Left kidney (tissue), 8 donors: Measurements from ENCODE around the gene ELAVL2. TPM values are rescaled to one million over a fixed set of nuclear protein-coding genes. Genes with fewer than 3 reads are reported as not detected.

Experiments
- DNase-seq: peaks from one replicate; pipeline ENCODE4 v3.0.0-alpha.2; 2013
- long read RNA-seq, 8 donors: transcript quantifications; one replicate each; lab custom pipeline, GENCODE V29; 2026
- polyA plus RNA-seq: library from polyadenylated mRNA; unstranded; fragments of 120-200 nt; gene quantifications from one replicate; pipeline ENCODE4 v1.2.1, GENCODE V29; 2013; ENCODE audit not compliant: insufficient read length

The ELAVL2 gene
- polyA plus RNA-seq, result 5.0 TPM
- long read RNA-seq, donor 1, result 0 reads
- long read RNA-seq, donor 2, result 0 reads
- long read RNA-seq, donor 3, result 0 reads
- long read RNA-seq, donor 4, result 0 reads
- long read RNA-seq, donor 5, result 0 reads
- long read RNA-seq, donor 6, result 0 reads
- long read RNA-seq, donor 7, result 0 reads
- long read RNA-seq, donor 8, result 0 reads

DNA sequence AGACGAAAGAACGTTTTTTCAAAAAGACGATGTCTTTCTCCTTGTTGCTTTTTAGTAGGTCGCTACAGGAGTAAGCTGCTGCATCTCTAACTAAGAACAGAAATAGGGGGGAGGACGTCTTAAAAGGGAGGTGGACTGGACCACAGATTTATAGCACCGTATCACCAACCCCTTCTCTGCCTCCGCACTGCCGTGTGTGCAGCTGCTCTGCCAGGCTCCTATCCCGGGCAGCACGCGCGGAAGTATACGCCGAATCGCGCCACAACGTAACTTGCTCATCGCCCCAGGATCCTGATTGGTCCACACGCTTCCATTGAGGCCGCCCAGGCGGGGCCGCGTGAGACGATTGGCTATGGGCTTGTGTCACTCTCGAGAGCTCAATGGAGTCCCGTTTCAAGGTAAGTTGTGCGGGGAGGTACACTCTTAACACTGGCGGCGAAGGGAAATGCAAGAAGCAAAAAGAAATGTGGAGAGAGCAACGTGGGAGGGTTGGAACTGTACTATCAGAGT is at the start of gene ELAVL2:
Gene ELAVL2 (minus strand): TSS at position 121 of the 510 bp plus-strand sequence. CDS start 64,006 bp downstream, outside the sequence.
- peak; percentile 97 for DNase-seq

DNA sequence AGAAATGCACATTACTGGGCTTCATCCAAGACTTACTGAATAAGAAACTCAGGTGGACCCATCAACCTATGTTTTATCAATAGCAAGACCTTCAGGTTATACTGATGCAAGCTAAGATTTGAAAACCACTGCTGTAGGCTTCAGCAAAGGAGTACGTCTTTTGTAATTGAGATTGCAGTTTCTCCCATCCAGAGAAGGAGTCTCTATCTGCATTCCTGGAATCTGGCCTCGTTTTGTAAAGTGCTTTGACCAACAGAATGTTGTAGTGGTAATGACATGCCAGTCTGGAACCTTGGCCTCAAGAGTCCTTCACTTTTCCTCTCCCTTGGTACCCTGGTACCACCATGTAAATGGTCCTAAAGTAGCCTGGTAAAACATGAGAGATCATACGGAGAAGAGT is 32.2 kb upstream of the ELAVL2 start:
- DNase-seq, result no peak

DNA sequence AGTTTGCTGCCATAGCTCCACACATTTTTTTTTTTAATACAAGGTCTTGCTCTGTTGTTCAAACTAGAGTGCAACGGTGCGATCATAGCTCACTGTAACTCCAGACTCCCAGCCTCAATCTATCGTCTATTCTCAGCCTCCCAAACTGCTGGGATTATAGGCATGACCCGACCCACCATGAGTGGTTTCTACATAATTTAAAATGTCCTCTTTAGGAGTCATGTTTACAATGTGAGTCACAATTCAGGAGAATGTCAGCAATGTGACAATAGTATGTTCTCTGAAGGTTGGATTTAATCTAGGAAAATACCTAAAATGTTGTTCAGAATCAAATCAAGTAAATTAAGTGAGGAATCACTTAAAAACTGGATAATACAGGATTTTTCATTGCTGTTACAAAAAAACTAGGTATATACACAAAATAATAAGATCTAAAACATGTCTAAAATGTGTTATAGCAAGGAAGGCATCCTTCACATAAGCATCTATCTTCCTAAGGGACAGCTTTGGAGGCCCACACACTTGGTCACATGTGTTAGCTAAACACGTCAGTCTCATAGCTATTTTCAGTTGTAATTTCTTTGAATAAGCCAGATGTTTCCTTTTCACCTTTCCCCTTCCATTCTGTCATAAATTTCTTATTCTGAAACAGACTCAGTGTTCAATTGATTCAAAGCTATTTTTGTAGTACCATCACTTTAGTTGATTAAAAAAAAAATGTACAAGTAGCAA is 30.0 kb upstream of the ELAVL2 start:
- no peak for DNase-seq

DNA sequence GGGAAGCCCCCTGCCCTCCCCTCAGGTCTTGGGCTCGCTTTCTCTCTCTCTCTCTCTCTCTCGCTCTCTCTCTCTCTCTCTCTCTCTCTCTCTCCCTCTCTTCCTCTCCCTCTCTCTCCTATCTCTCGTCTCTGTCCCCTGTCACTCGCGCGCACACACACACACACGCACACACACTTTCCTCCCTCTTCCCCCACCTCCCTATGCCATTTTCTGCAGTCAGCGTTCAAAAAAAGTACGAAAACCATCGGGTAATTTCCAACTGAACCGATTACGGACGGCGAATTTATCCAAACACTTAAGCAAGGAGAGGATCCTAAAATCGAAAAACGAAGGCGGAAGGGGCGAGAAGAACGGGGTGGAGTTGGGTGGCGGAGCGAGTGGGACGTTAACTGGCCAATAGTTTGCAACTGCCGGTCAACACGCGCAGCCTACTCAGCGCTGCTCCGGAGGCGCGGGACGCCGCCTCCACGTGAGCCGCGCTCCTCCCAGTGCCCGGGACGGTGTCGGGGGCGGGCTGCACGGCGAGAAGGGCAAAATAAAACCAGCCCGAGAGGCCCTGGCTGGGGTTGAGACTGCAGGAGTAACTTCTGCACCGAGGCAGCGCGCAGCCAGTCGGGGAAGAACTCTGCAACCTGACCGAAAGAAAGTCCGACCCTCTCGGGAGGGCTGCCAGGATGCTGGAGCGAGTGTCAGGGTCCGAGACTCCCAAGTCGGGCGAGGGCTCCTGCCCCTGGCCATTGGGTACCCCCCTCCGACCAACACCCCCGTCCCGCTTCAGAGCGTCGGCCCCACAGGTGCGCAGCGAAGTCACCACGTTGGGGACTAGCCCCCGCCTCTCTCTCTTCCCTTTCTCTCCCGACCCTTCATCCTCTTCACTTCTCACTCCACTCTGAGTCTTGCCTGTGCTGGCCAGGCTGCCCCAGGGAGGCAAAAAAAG is 24.9 kb upstream of the ELAVL2 start:
- DNase-seq, result peak; percentile 55

DNA sequence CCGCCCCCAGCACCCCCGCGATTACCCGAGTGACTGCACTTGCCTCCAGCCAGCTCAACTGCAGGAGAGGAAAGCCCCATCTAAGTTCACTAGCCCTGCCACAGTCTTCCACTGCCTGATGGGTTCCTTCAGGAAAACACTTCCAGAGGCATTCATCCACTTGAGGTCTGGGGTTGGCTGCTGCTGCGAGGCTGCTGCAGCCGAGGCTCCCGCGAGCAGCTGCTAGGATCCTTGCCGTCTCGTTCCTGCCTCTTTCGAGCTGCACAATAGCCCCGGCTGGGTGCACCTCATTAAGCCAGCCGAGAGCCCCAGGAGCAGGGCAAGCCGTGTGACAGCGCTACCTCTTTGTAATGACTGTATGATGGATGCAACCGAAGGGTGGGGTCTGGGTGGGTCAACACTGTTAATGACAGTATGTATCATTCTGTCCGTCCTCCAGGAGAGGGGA is 24.2 kb upstream of the ELAVL2 start:
- no peak for DNase-seq

DNA sequence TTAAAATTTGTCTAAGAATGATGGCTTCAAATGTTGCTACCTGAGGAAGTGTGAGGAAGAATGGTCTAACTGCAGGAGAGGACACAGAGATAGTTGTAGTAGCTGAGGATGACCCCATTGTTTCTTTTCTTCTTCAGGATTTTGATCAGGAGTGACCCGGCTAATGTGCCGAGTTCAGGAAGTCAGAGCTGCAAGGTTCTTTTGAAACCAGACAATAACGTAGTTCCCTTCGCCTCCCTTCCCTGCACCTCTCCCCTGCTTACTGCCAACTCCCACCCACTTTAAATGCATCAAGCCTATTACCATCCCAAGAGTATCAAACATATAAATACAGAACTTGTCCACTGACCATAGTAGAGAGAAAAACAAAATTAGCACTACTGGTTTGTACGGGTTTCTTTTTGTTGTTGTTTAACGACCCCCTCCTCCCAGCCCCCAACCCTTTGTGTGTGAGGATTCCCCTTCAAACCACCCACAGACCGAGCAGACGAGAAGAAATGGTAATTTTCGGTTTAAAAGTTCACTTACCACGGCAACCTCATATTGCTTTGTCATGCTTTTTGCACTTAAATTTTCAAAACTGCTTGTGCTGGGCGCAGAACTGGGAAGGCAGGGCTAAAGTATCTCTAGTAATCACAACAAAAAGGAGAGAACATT is 23.5 kb upstream of the ELAVL2 start:
- no peak for DNase-seq

DNA sequence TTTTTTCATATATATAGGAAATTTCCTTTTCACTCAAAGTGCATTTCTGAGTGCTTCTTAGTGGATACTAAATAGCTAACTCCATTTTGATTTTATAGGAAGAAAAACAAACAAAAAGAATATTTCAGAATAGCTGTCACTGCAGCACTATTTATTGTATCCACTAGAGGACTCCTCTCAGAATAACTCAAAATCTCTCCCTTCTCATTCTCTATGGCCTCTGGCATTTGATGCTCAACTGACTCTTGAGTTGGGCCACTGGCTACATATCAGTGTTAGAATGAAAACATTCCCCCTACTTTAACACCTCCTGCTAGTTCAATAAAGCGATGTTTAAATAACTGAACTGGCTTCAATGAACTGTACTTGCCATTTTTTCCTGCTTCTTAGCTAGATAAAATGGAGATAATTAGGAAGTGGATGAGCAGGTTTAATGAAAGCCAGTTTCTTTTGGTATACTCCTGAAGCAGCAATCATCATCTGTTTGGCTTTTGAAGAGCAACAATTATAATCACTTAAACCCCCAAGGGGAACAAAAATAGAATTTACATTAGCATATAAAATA is 16.6 kb upstream of the ELAVL2 start:
- no peak for DNase-seq

DNA sequence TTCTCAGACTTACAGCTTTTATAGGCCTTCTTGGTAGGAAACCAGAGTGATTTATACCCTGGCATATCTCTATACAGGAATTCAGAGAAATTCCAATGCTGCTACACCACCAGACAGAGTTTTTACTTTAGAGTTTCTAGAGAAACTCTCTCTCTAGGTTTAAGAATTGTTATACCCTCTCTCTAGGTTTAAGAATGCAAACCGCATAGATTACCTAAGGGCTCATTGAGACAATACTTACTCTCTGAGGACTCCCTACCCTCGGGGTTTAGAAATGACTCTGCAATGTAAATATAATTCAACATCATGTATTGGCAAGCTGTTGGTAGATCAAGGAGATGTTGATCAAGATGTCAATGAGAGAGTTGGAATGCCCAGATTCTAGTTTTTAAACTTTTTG is 15.3 kb upstream of the ELAVL2 start:
- no peak for DNase-seq

DNA sequence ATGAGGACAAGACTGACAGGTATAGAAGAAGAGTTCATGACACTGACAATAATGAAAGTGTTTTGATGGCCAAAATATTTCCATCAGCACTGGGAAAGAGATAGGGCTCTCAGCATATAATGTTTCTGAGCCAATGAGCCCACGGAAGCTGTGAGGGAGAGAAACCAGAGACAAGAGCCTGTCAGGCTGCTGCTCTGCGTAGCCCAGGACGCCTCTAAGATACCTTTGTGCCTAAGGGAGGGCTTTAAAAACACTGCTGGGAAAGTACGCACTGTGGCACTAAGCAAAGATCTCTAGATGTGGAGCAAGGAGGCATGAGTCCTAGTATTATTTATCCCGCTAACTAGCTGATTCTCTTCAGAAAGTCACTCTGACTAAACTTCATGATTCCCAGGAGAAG is 11.0 kb upstream of the ELAVL2 start:
- no peak for DNase-seq

DNA sequence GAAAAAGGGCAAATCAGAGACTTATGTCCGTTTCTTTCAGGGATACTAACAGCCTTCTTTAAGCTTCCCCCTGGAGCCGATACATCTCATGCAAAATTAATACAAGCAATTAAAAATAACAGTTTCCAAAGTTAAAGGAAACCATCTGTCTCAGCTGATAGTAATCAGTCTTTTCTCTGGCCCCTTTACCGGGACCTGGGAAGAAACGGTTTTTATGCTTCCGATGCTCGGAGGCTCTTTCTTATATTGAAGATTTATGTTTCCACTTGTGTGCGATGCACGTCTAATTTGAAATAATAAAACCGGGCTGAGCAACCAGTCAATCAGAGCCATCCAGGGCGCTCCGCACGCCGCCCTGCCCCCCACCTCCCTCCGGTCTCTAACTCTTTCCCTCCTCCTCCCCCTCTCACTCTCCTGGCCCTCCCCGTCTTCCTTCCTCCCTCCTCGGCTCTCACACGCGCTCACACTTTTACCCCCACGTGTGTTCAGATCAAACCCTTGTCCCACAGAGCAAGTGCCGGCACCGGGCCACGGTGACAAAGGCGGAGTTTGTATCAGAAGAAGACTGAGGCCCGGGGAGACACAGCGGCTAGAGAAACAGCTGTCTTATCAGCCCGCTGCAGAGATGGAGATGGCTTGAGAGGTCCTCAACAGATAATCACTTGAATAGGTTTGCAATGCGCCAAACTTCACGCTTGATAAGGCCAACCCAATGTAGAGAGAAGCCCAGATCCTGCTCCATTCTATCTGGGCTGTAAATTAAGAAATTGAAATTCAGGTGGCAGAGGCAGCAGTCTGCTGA is 5.1 kb upstream of the ELAVL2 start:
- DNase-seq, result no peak

DNA sequence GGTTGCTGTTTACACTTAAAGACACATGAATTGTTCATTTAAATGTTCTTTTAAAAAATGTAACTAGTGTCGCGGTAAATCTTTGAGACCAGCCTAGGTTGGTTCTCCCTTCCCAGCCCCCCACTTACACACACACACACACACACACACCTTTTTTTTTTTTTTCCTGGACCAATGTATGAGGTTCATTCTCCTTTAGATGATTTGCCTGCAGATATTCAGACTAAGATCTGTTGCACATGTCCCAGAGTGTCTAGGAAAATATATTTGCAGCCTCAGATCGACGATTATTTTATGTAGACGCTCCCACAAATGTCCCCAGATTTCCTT is 4.4 kb upstream of the ELAVL2 start:
- no peak for DNase-seq

DNA sequence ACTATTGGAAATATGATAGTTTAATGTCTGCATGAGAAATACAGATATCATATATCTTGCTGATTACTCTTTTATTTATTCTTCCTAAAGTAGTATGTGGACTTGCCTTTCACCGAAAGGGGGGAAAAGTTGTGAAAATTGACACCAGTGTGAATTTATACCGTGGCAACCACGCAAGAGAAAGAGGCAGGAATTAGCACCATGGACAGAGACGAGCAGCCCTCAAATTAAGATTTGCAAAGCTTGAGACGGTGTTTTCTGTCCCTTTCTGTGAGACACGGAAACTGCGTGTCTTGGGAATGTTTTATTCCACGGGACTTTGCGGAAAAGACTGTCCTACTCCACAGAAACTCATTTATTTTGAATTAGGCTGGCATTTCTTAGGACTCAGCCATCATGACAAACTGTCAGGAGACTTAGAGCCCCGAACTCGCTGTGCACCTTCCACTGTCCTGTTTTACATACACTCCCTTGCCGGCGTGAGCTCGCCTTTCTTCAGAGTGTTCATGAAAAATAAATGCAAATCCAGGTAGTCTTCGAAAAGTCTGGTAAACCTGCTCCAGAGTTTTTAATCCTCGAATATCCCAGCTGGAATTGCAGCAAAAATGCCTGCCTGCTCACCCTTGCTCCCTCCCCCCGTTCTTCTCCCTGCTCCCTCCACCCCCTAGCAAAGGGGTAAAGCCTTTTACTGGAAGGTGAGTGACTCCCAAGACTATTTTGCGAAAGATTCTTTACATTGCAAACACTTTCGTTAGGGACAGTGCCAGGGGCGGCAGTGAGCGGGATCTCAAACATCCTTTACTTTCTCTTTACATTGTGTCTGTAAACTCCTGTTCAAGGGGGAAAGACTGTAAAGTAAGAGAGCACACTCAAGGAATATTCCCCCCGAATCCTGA is 3.8 kb upstream of the ELAVL2 start:
- peak; percentile 82 for DNase-seq

DNA sequence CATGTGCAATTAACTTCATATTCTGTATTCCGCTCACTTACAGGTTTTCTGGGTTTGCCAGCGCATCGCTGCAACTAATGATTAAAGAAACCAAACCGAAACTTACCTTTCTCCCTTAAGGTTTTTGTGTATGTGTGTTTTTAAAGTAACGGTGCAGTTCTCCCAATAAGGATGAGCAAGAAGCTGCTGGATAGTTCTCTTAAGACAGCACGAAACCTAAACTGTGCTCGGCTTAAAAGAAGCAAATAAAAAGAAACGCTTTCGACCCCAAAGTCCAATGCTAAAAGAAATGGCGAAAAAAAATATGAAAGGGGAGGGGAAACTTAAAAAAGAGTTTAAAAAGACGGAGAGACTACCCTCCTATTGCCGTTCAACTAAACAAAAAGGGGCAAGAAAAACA is 340 bp downstream of the ELAVL2 start:
- no peak for DNase-seq

DNA sequence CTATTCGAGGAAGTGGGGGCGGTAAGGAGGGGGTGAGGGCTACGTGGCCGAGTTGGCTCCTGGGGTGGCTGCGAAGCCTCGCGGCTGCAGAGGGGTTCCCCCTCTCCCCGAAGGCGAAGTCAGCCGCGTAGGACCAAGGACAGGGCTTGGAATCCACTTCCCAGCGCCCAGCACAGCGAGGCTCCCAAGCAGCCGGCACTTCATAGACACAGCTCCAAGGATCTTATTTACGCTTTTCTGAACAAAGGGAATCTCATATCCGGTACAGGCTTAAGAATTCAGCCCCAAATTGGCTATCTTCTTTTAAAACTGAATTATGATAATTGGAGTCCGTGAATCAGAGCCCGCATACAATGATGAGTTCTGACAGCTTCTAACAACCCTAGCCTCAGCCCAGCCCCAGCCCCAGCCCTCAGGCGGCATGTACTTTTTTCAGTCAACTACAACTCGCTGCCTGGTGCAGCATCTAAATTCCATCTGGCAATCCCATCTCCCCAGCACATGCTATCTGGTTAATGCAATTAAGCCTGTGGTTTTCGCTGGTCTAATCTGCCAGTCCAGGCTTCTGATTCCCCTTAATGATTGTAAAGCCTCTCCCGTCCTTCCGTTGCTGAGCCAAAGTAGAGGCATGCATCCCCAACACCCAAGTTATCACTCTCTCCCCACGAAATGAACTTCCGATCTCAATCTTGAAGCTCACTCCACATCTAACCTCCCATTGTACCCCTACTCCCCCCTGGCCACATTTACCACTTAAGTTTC is 1.0 kb downstream of the ELAVL2 start:
- no peak for DNase-seq

DNA sequence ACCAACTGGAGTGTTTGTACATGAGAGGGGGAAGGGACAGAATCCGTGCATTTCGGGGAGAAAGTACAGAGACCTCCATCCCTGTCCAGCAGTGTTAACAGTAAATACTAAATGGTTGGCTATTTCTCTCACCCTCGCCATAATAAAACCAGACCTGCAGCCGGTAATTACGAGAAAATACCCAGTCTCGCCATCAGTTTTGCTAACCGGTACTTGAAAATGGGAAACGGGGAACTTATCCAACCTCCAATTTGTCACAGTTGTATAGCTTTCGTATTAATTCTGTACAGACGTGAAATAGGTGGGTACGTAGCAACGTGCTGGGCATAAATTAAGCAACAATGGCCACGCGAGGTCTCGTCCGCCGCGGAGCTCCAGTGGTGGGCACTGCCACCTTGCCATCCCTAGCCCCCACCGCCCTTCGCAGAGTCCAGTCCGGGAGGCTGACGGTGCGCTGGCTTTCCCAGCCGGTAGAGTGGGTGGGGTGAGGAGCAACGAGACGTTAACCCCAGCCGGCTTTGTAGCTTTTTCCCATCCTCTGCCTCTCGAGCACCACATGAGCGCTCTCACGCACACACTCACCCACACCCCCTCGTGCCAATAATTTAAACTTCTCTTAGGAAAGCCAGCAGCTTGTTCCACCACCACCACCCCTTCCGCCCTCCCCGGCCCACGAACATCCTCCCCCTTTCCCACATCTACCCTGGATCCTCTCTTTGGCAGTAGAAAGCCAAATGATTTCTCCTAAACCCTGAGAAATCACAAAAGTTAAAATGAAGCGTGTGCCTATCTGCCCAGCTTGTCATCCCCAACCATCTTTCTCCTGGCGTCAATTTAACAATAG is 1.8 kb downstream of the ELAVL2 start:
- no peak for DNase-seq

DNA sequence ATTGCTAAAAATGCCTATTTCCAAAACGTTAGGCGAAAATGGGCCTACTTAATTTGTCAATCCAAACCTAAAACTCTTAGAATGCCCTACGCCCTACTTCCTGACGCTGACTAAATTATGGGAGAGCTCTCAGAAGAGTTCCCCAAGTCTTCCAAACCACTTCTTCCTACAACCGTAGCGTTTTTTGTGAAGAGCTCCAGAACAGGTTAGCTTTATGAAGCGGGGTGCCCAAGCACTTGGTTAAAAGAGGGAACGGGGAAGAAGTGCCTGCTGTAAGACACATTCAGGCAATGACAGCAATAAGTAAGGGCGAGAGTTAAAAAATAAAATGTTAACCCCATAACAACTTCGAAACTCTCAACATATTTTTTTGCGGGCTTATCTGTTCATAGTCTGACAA is 2.8 kb downstream of the ELAVL2 start:
- DNase-seq, result no peak

DNA sequence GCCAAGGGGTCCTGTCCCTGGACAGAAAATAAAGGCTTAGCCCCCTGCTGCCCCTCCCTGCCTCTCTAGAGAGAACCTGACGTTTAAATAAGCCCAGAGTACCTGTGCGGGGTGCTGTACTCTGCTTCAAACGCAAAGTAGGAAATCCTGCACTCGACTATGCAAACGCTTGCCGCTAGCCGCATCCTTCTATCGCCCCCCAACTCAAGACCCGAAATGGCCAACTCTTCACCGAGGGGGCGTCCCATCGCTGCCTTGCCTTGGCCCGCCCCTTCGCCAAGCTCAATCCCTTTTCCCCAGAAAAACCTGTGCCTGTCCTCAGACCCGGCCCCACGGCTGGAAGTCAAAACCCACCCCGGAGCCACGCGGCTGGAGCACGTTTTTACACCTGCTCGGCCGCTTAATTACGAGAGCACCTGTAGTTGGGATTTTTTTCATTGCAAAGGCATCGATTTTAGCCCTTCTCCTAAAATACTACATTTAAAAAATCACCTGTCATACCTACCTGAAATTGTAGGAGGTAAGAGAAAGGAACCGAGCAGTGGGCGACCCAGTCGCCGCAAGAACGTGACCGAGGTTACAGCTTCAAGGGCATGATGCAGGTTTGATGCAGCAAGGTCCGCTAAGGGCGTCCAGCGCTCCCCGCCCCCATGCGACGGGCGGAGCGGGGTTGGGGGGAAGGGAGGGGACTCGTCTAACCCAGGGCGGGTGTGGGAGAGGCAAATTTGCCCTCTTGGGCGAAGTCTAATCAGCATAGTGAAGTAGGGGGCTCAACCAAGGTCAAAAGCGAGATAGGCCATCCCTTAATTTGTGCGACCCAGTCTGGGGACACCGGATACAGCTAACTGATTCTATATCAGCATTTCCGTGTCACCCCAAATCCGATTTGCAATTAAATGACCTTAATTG is 3.5 kb downstream of the ELAVL2 start:
- DNase-seq, result no peak
